HepG2 (cell line): Measurements from ENCODE around the gene GOSR1. TPM values are rescaled to one million over a fixed set of nuclear protein-coding genes. Genes with fewer than 3 reads are reported as not detected.

ENCODE experiments used
- ATAC-seq: fragments of 200-7000 bp; cut with Tn5 transposase; 3 replicates; pipeline ENCODE4 v1.9.1; 2020; ENCODE audit warnings: mild to moderate bottlenecking, moderate library complexity
- BruUV-seq: library from RNA; stranded (reverse); fragments of 400-500 nt; replicated peaks from 2 replicates; lab custom pipeline; 2021; lab: Mats Ljungman, UMichigan
- CTCF ChIA-PET: fragments of 300-600 bp; formaldehyde crosslinking; extraction: SDS; loops from one replicate; lab custom pipeline; 2021; ENCODE audit warnings: low total read pairs, inconsistent platforms, low intra/inter-chr PET ratio; lab: Yijun Ruan, JAX
- POLR2A ChIA-PET: fragments of 350-600 bp; sonication (Branson Sonifier 250); formaldehyde crosslinking; loops from one replicate; lab custom pipeline; 2020; ENCODE audit warnings: antibody characterized with exemption, inconsistent platforms; lab: Yijun Ruan, JAX
- DNase-seq: peaks from one replicate; pipeline ENCODE4 v3.0.0-alpha.2; 2015; ENCODE audit warnings: low spot score
- FAIRE-seq: peaks from 3 replicates; lab custom pipeline; 2011; peaks lifted over from hg19 to GRCh38; lab: Jason Lieb, UNC
- H2AFZ ChIP-seq: one replicate; pipeline ENCODE4 v1.6.1; 2011; ENCODE audit warnings: low read length, inconsistent platforms
- H3K27ac ChIP-seq: fragments of 300-600 bp; 3 replicates; pipeline ENCODE4 v1.8.0; 2011; ENCODE audit warnings: mixed run types, mild to moderate bottlenecking, mixed read lengths, low read length, inconsistent platforms; ENCODE audit not compliant: insufficient read depth; ENCODE audit errors: extremely low read length
- H3K27me3 ChIP-seq, 2 experiments: fragments of 200-600 bp in 1 of 2; 2 replicates in 1 of 2; 3 replicates in 1 of 2; pipeline versions ENCODE4 v1.6.0 to v1.8.0; 2011; ENCODE audit warnings: low read length in 2 of 2, mild to moderate bottlenecking in 2 of 2, moderate library complexity in 2 of 2, inconsistent platforms in 1 of 2; ENCODE audit not compliant: insufficient read depth in 2 of 2, control insufficient read depth in 1 of 2
- H3K36me3 ChIP-seq, 2 experiments: fragments of 200-600 bp in 1 of 2; replicated peaks in 1 of 2; 2 replicates in 1 of 2; 3 replicates in 1 of 2; pipeline versions ENCODE4 v1.5.1 to v1.8.0; 2011; ENCODE audit warnings: low read length in 2 of 2, inconsistent platforms in 1 of 2; ENCODE audit not compliant: insufficient read depth in 2 of 2, control insufficient read depth in 1 of 2
- H3K4me1 ChIP-seq: 2 replicates; pipeline ENCODE4 v1.5.1; 2012; ENCODE audit warnings: low read length, inconsistent platforms; ENCODE audit not compliant: insufficient read depth
- H3K4me2 ChIP-seq: 2 replicates; pipeline ENCODE4 v1.6.0; 2011; ENCODE audit warnings: low read depth, low read length, inconsistent platforms
- H3K4me3 ChIP-seq, 3 experiments: fragments of 200-600 bp in 1 of 3; sonication (generic), shearing (Covaris generic) in 1 of 3; replicated peaks in 1 of 3; 2 replicates each; pipeline ENCODE4 v1.5.1; 2011 to 2016; ENCODE audit warnings: low read length in 3 of 3, inconsistent platforms in 2 of 3, low read depth in 2 of 3, mild to moderate bottlenecking in 2 of 3, control low read depth in 1 of 3, mixed read lengths in 1 of 3; ENCODE audit not compliant: insufficient read depth in 1 of 3
- H3K79me2 ChIP-seq: one replicate; pipeline ENCODE4 v1.6.1; 2011; ENCODE audit warnings: low read length, inconsistent platforms; ENCODE audit not compliant: insufficient read depth
- H3K9ac ChIP-seq: 2 replicates; pipeline ENCODE4 v1.6.0; 2011; ENCODE audit warnings: mild to moderate bottlenecking, low read depth, low read length, inconsistent platforms; ENCODE audit not compliant: insufficient read depth
- H3K9me3 ChIP-seq: 2 replicates; pipeline ENCODE4 v1.5.1; 2012; ENCODE audit warnings: mild to moderate bottlenecking, low read length
- H4K20me1 ChIP-seq: 2 replicates; pipeline ENCODE4 v1.6.0; 2011; ENCODE audit warnings: inconsistent platforms, mild to moderate bottlenecking, low read length, moderate library complexity; ENCODE audit not compliant: insufficient read depth
- AGO1 ChIP-seq: fragments of 200-400 bp; formaldehyde crosslinking; IDR thresholded peaks from 2 replicates; pipeline ENCODE4 v1.6.1; 2017; ENCODE audit warnings: mild to moderate bottlenecking, low read depth, low read length, moderate library complexity; ENCODE audit not compliant: poor library complexity, severe bottlenecking
- FOXK1 ChIP-seq: sonication (generic); formaldehyde crosslinking; IDR thresholded peaks from 2 replicates; pipeline ENCODE4 v1.4.0; 2020; ENCODE audit warnings: low read depth, missing genetic modification reagents, borderline replicate concordance
- MYC ChIP-seq: sonication (generic); formaldehyde crosslinking; IDR thresholded peaks from 2 replicates; pipeline ENCODE4 v1.9.0; 2021; ENCODE audit warnings: missing genetic modification reagents, borderline replicate concordance
- SIX1 ChIP-seq: sonication (generic); formaldehyde crosslinking; IDR thresholded peaks from 2 replicates; pipeline ENCODE4 v1.4.0; 2020; ENCODE audit warnings: missing genetic modification reagents, borderline replicate concordance
- SMARCC2 ChIP-seq: fragments of 450-650 bp; IDR thresholded peaks from 2 replicates; pipeline ENCODE4 v1.6.1; 2017; ENCODE audit warnings: antibody characterized with exemption, mild to moderate bottlenecking
- SPEN ChIP-seq: sonication (generic); formaldehyde crosslinking; IDR thresholded peaks from 2 replicates; pipeline ENCODE4 v1.5.1; 2020; ENCODE audit warnings: low read depth, mild to moderate bottlenecking, missing genetic modification reagents
- TAF1 ChIP-seq: sonication (generic); formaldehyde crosslinking; IDR thresholded peaks from 2 replicates; pipeline ENCODE4 v1.4.0; 2020; ENCODE audit warnings: missing genetic modification reagents
- TCF7L2 ChIP-seq: IDR thresholded peaks from 2 replicates; pipeline ENCODE4 v1.6.1; 2011; ENCODE audit warnings: mild to moderate bottlenecking, low read depth, low read length, moderate library complexity
- TRIM22 ChIP-seq: fragments of 450-650 bp; IDR thresholded peaks from 2 replicates; pipeline ENCODE4 v1.6.1; 2017
- ZBTB49 ChIP-seq: sonication (generic); formaldehyde crosslinking; IDR thresholded peaks from 2 replicates; pipeline ENCODE4 v1.4.0; 2020; ENCODE audit warnings: missing genetic modification reagents, borderline replicate concordance
- ZNF136 ChIP-seq: sonication (generic); formaldehyde crosslinking; IDR thresholded peaks from 2 replicates; pipeline ENCODE4 v1.8.1; 2022; ENCODE audit warnings: low read depth, mild to moderate bottlenecking, moderate library complexity, missing genetic modification reagents
- ZNF564 ChIP-seq: sonication (generic); formaldehyde crosslinking; IDR thresholded peaks from 2 replicates; pipeline ENCODE4 v1.8.1; 2023; ENCODE audit warnings: mild to moderate bottlenecking, missing genetic modification reagents
- WGBS: methylation state at CpG from one replicate; pipeline ENCODE4 v1.1.6; 2017; ENCODE audit warnings: low lambda C conversion rate; 5-methylcytosine and 5-hydroxymethylcytosine counted together
- in situ Hi-C: cut with HindIII; loops from 2 replicates; pipeline ENCODE4 v1.10.0; 2017; ENCODE audit warnings: low pct_unique_long_range_greater_than_20kb; ENCODE audit not compliant: extremely low pct_ligation_motif_present
- intact Hi-C: fragments of 100-400 bp; cut with micrococcal nuclease; formaldehyde crosslinking; loops from one replicate; pipeline ENCODE4 v1.10.0; 2022; ENCODE audit not compliant: unreplicated experiment
- polyA plus RNA-seq, 8 experiments: library from polyadenylated mRNA; depleted of rRNA in 3 of 8; stranded (reverse) in 7 of 8; unstranded in 1 of 8; fragments of >200 nt; fragmentation: Illumina TruSeq in 4 of 8; extraction: Trizol in 4 of 8; gene quantifications; 2 replicates each; pipeline versions ENCODE4 v1.2.1 to v1.2.3, GENCODE V29; 2011 to 2016; ENCODE audit warnings: low read depth in 4 of 8, missing spikeins in 1 of 8, mixed read lengths in 1 of 8; ENCODE audit not compliant: insufficient read depth in 1 of 8
- total RNA-seq, 5 experiments: library from RNA; depleted of rRNA; stranded (reverse); fragments of >200 nt; fragmentation: Illumina TruSeq; extraction: Trizol; gene quantifications; 2 replicates each; pipeline ENCODE4 v1.2.3, GENCODE V29; 2016; ENCODE audit warnings: low read depth in 1 of 5
- TF ChIP-seq, protein P1 (sequence below): sonication (generic); formaldehyde crosslinking; IDR thresholded peaks from 2 replicates; pipeline ENCODE4 v1.4.0; 2020; ENCODE audit warnings: mild to moderate bottlenecking, missing genetic modification reagents
- TF ChIP-seq, protein P2 (sequence below): sonication (generic); formaldehyde crosslinking; IDR thresholded peaks from 2 replicates; pipeline ENCODE4 v1.5.1; 2020; ENCODE audit warnings: mild to moderate bottlenecking, missing genetic modification reagents
- TF ChIP-seq, protein P3 (sequence below): sonication (generic); formaldehyde crosslinking; IDR thresholded peaks from 2 replicates; pipeline ENCODE4 v1.5.1; 2020; ENCODE audit warnings: missing genetic modification reagents, mild to moderate bottlenecking, borderline replicate concordance

Gene GOSR1
- total and polyA plus RNA-seq, 2 of the 13 experiments (the other 11 are each of a cell fraction or from before 2014, with no cell fraction given) = 15.8 to 37.0 TPM

DNA sequence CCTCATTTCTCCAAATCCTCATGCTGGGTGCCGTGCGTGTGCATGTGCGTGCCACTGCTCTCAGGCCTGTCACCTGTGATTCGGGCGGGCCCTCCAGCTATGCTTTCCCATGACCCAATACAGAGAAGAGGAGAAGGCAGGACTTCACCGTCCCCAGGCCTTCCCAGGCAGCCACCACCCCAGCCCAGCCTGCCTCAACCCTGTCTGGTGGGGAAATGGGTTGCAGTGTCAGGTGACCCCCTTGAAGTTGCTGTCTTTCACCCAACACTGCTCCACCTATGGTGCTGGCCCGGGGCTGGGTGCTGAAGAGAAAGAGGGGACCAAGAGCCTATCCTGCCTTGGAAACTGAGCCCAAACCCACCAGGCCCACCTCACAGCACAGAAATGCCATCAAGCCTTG lies 94.7 kb downstream of the GOSR1 start:
- ATAC-seq = no peak
- H3K4me2 ChIP-seq = no peak overlapping the region
- H3K4me1 ChIP-seq = no peaks in the 10 kb centered on the region
- POLR2A ChIA-PET = no interaction called here
- H3K79me2 ChIP-seq = no peaks in the 10 kb centered on the region
- no peaks in the 10 kb centered on the region for H3K9me3 ChIP-seq
- no peaks in the 10 kb centered on the region for H4K20me1 ChIP-seq
- in situ Hi-C loops (no loop called here), intact Hi-C loops (no loop called here)
- H3K27me3 ChIP-seq = peaks cover 6 to 29% of the 10 kb centered on the region in 2 experiments; a peak in 4 of 5 replicates
- no peak overlapping the region for H3K4me3 ChIP-seq
- CTCF ChIA-PET = no interaction called here
- no TSS peak for BruUV-seq
- H3K9ac ChIP-seq = no peak overlapping the region
- no peak for FAIRE-seq
- H3K27ac ChIP-seq = no peak overlapping the region
- DNase-seq = no peak
- H3K36me3 ChIP-seq = no peaks in the 10 kb centered on the region
- H2AFZ ChIP-seq = no peak overlapping the region
- 21% methylated on average over 2 of the region's 7 CpGs for WGBS
- TF ChIP-seq, protein P1, sequence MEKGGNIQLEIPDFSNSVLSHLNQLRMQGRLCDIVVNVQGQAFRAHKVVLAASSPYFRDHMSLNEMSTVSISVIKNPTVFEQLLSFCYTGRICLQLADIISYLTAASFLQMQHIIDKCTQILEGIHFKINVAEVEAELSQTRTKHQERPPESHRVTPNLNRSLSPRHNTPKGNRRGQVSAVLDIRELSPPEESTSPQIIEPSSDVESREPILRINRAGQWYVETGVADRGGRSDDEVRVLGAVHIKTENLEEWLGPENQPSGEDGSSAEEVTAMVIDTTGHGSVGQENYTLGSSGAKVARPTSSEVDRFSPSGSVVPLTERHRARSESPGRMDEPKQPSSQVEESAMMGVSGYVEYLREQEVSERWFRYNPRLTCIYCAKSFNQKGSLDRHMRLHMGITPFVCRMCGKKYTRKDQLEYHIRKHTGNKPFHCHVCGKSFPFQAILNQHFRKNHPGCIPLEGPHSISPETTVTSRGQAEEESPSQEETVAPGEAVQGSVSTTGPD = no peak
- TF ChIP-seq, protein P2, sequence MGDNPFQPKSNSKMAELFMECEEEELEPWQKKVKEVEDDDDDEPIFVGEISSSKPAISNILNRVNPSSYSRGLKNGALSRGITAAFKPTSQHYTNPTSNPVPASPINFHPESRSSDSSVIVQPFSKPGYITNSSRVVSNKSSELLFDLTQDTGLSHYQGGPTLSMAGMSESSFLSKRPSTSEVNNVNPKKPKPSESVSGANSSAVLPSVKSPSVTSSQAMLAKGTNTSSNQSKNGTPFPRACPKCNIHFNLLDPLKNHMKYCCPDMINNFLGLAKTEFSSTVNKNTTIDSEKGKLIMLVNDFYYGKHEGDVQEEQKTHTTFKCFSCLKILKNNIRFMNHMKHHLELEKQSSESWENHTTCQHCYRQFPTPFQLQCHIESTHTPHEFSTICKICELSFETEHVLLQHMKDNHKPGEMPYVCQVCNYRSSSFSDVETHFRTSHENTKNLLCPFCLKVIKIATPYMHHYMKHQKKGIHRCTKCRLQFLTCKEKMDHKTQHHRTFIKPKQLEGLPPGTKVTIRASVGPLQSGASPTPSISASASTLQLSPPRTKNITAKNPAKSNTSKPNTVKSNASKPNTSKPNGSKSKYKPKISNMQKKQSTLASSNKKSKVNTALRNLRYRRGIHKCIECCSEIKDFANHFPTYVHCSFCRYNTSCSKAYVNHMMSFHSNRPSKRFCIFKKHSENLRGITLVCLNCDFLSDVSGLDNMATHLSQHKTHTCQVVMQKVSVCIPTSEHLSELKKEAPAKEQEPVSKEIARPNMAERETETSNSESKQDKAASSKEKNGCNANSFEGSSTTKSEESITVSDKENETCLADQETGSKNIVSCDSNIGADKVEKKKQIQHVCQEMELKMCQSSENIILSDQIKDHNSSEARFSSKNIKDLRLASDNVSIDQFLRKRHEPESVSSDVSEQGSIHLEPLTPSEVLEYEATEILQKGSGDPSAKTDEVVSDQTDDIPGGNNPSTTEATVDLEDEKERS = no peak
- TF ChIP-seq SPEN (CRISPR knock-in tag) = no peak
- TF ChIP-seq TCF7L2 = no peak
- TF ChIP-seq FOXK1 = no peak
- no peak for TF ChIP-seq ZNF136
- no peak for TF ChIP-seq AGO1
- no peak for TF ChIP-seq TAF1 (CRISPR knock-in tag)
- TF ChIP-seq ZBTB49 (CRISPR knock-in tag) = no peak
- no peak for TF ChIP-seq ZNF564
- no peak for TF ChIP-seq MYC (CRISPR knock-in tag)
- TF ChIP-seq SMARCC2 = no peak
- TF ChIP-seq, protein P3, sequence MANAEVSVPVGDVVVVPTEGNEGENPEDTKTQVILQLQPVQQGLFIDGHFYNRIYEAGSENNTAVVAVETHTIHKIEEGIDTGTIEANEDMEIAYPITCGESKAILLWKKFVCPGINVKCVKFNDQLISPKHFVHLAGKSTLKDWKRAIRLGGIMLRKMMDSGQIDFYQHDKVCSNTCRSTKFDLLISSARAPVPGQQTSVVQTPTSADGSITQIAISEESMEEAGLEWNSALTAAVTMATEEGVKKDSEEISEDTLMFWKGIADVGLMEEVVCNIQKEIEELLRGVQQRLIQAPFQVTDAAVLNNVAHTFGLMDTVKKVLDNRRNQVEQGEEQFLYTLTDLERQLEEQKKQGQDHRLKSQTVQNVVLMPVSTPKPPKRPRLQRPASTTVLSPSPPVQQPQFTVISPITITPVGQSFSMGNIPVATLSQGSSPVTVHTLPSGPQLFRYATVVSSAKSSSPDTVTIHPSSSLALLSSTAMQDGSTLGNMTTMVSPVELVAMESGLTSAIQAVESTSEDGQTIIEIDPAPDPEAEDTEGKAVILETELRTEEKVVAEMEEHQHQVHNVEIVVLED (CRISPR knock-in tag) = no peak
- TF ChIP-seq SIX1 = no peak
- no peak for TF ChIP-seq TRIM22
